Ectodermal cell (in vitro differentiated cells): ENCODE data around the gene LGALS3.
A peak's percentile ranks its signal among the peaks of the same experiment; 100 is the strongest.

Experiments
- H3K27ac ChIP-seq: 2 replicates; pipeline ENCODE4 v1.7.0; 2013; ENCODE audit warnings: mild to moderate bottlenecking, low read depth, low read length; ENCODE audit not compliant: insufficient read depth, poor library complexity, severe bottlenecking
- H3K27me3 ChIP-seq: 2 replicates; pipeline ENCODE4 v1.7.0; 2013; ENCODE audit warnings: mild to moderate bottlenecking, low read length; ENCODE audit not compliant: insufficient read depth, control insufficient read depth, poor library complexity, severe bottlenecking
- H3K36me3 ChIP-seq: one replicate; pipeline ENCODE4 v1.7.0; 2013; ENCODE audit warnings: low read length; ENCODE audit not compliant: control insufficient read depth, insufficient read depth
- H3K4me1 ChIP-seq: one replicate; pipeline ENCODE4 v1.7.0; 2013; ENCODE audit warnings: low read length; ENCODE audit not compliant: control insufficient read depth, insufficient read depth
- H3K4me3 ChIP-seq: 2 replicates; pipeline ENCODE4 v1.7.0; 2013; ENCODE audit warnings: low read depth, low read length, control low read depth; ENCODE audit not compliant: insufficient read depth
- H3K9me3 ChIP-seq: 2 replicates; pipeline ENCODE4 v1.7.0; 2013; ENCODE audit warnings: mild to moderate bottlenecking, low read length, moderate library complexity; ENCODE audit not compliant: control insufficient read depth
- WGBS, 2 experiments: methylation state at CpG; one replicate each; pipeline ENCODE4 v1.1.7; 2013; ENCODE audit warnings: missing lambda C conversion rate in 2 of 2; 5-methylcytosine and 5-hydroxymethylcytosine counted together

The LGALS3 gene

DNA sequence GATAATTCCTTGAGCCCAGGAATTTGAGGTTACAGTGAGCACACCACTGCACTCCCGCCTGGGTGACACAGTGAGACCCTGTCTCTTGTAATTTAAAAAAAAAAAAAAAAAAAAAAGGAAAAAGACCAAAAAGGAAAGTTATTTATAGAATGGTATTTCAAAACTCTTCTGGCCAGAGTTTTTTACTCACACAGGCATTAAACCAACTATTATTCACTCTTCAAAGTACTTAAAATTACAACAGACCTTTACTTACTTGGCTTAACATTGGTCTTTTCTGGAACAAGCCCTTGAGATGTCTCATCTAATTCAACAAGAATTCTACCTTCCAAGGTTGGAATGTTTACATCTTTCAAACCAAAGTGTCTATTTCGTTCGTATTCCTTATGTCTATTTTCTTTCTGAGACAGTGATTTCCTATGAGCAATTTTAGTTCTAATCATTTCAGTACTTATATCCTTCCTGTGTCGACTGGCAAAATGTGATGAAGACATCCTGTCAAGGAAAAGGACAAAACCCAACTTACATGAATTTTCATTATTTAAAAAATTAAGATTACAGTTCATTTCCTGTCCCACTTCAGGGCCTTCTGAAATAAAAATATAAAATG lies 59.7 kb downstream of the LGALS3 start:
- H3K36me3 ChIP-seq: peaks cover 11% of the 10 kb centered on the region
- WGBS, 2 experiments: 87 to 97% methylated on average over 3 to 4 of the region's 4 CpGs
- no peaks in the 10 kb centered on the region for H3K27me3 ChIP-seq
- H3K4me1 ChIP-seq: peaks cover 5% of the 10 kb centered on the region
- H3K4me3 ChIP-seq: no peak overlapping the region
- no peak overlapping the region for H3K27ac ChIP-seq
- no peaks in the 10 kb centered on the region for H3K9me3 ChIP-seq

- Histone ChIP-seq H3K27me3 (no peaks in the 10 kb centered on the region), H3K9me3 (no peaks in the 10 kb centered on the region), H3K4me3 (peak overlapping the region; percentile 79), H3K4me1 (peaks cover 5% of the 10 kb centered on the region), H3K27ac (peak overlapping the region; percentile 87), H3K36me3 (peaks cover 7% of the 10 kb centered on the region)
- 0 to 5% methylated on average over 8 of the region's 8 CpGs for WGBS, 2 experiments
These were observed 61.8 kb downstream of the LGALS3 start for GRCh38 chr14:55190906-55191202.

DNA sequence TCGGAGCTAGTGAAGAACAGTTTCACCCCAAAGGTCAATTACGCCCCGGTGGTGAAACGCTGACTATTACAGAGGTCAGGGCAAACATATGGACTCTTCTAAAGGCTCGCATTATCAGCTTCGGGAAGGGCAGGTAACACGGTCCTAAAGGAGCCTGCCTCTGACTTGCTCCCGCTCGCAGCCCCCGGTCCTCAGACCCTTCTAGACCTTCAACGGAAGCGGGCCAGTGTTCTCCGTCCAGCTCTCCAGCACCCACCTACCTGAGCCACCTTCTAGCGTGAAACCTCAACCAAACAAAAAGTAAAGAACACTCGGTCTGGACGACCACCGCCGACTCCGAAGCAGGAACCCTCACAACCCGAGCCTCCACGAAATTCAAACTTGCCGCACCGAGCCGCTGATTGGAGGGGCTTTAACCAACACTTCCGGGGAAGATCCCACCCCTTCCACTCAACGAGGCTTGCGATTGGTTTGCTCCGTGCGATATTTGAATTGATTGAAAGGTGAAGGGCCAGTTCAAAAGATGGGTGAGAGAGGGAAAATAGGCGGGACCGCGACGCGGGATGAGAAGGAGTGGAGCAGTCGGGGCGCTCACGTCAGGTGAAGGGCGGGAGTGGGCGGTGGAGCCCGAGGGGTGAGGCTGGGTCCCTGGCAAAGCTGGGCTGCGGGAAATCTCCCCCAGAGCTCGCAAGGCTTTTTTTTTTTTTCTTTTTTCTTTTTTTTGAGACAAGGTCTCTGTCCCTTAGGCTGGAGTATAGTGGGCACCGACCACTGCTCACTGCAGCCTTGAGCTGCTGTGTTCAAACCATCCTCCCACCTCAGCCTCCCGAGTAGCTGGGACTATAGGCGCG lies 62.4 kb downstream of the LGALS3 start, which contains the start of gene DLGAP5:
Gene DLGAP5 (minus strand): TSS at position 383 of the 851 bp plus-strand sequence. CDS start 2,406 bp downstream, outside the sequence.
- Histone ChIP-seq H3K4me1 (peaks cover 5% of the 10 kb centered on the region), H3K4me3 (peak within 1 kb of the TSS; percentile 79), H3K27me3 (no peaks in the 10 kb centered on the region), H3K9me3 (no peaks in the 10 kb centered on the region), H3K27ac (peak within 1 kb of the TSS; percentile 87), H3K36me3 (peaks cover 6% of the 10 kb centered on the region)
- 4 to 5% methylated on average over 46 of the region's 46 CpGs for WGBS, 2 experiments

DNA sequence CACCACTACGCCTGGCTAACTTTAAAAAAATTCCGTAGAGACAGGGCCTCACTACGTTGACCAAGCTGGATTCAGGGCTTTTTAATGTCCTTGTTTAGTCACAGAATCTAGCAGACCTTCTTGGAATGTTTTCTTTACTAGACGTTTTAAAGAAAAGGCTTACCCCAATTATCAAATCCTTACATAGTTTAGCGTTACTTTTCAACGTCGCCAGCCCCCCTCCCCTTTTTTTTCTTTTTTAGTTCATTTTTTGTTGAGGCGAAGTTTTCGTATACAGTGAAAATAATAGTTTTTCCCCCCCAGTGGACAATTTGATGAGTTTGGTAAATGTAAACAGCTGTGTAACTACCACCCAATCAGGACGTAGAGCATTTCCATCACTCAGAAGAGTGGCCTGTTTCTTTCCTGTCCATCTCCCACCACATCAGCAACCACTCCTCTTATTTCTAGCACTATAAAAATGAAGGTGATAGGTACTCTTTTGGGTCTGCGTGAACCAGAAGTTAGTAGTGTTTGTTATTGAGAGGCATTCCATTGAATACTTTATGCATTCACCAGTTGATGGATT lies 63.1 kb downstream of the LGALS3 start:
- no peaks in the 10 kb centered on the region for H3K36me3 ChIP-seq
- 73 to 81% methylated on average over 9 to 11 of the region's 11 CpGs for WGBS, 2 experiments
- H3K27me3 ChIP-seq: no peaks in the 10 kb centered on the region

DNA sequence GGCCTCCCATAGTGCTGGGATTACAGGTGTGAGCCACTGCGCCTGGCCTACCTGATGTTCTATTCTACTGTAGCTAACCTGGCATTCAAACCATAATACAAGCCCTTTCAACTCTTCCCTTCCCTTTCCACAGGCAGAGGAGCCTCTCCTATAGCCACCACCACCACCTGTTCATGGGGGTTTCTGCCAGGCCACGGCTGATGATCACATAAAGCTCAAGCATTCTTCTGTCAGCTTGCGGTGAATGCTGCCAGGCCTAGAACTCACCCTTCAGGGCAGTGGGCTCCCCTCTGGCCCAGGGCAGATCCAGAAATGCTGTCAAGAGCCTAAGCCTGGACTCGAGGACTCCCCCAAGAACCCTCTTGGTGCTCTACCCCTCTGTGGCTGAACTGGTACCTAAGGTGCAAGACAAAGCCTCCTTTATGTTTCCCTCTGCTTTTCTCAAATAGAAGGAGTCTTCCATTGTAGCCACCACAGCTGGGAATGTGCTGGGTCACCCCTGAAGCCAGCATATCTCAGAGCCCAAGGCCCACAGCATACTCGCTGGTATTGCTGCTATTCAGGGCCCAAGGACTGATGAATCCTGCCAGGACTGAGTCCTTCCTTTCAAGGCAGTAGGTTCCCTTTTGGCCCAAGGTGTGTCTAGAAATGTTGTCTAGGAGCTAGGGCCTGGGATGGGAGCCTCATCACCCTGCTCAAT lies 65.8 kb downstream of the LGALS3 start:
- H3K36me3 ChIP-seq: no peaks in the 10 kb centered on the region
- no peak overlapping the region for H3K27ac ChIP-seq
- H3K4me1 ChIP-seq: peaks cover 3% of the 10 kb centered on the region
- 90 to 93% methylated on average over 5 of the region's 5 CpGs for WGBS, 2 experiments
- no peaks in the 10 kb centered on the region for H3K9me3 ChIP-seq
- H3K27me3 ChIP-seq: no peaks in the 10 kb centered on the region
- H3K4me3 ChIP-seq: no peak overlapping the region

More for the DNA sequence above, 63.1 kb downstream of the LGALS3 start:
- no peak overlapping the region for H3K27ac ChIP-seq
- H3K4me1 ChIP-seq: peaks cover 5% of the 10 kb centered on the region
- no peaks in the 10 kb centered on the region for H3K9me3 ChIP-seq
- H3K4me3 ChIP-seq: peak overlapping the region; percentile 79
